HUES48 (cell line): ENCODE measurements around the gene AHDC1.
A peak's percentile ranks its signal among the peaks of the same experiment; 100 is the strongest.

ENCODE experiments used
- H3K27ac ChIP-seq: one replicate; pipeline ENCODE4 v1.7.0; 2013; ENCODE audit warnings: low read depth, low read length, inconsistent platforms
- H3K27me3 ChIP-seq: 2 replicates; pipeline ENCODE4 v1.6.1; 2013; ENCODE audit warnings: mild to moderate bottlenecking, low read length; ENCODE audit not compliant: control insufficient read depth, insufficient read depth
- H3K36me3 ChIP-seq: 2 replicates; pipeline ENCODE4 v1.6.1; 2013; ENCODE audit warnings: low read length; ENCODE audit not compliant: control insufficient read depth, insufficient read depth
- H3K4me1 ChIP-seq: 2 replicates; pipeline ENCODE4 v1.6.1; 2013; ENCODE audit warnings: mild to moderate bottlenecking, low read length; ENCODE audit not compliant: control insufficient read depth, insufficient read depth
- H3K4me3 ChIP-seq: 2 replicates; pipeline ENCODE4 v1.5.1; 2013; ENCODE audit warnings: mild to moderate bottlenecking, low read depth, low read length
- H3K9ac ChIP-seq: 2 replicates; pipeline ENCODE4 v1.6.1; 2013; ENCODE audit warnings: mild to moderate bottlenecking, low read depth, low read length, moderate library complexity
- H3K9me3 ChIP-seq: 2 replicates; pipeline ENCODE4 v1.6.1; 2013; ENCODE audit warnings: low read length; ENCODE audit not compliant: control insufficient read depth, insufficient read depth

AHDC1 gene

GRCh38 chr1:27515626-27516025 lies 88.3 kb downstream of the AHDC1 start:
- H3K9me3 ChIP-seq = no peaks in the 10 kb centered on the region
- no peak overlapping the region for H3K4me3 ChIP-seq
- no peaks in the 10 kb centered on the region for H3K36me3 ChIP-seq
- H3K4me1 ChIP-seq = peaks cover 12% of the 10 kb centered on the region; the same call in 1 of the 2 replicates
- no peak overlapping the region for H3K27ac ChIP-seq
- no peaks in the 10 kb centered on the region for H3K27me3 ChIP-seq
- H3K9ac ChIP-seq = no peak overlapping the region

GRCh38 chr1:27513958-27514357 lies 90.0 kb downstream of the AHDC1 start:
- peaks cover 7% of the 10 kb centered on the region; the same call in 1 of the 2 replicates for H3K4me1 ChIP-seq
- H3K4me3 ChIP-seq = no peak overlapping the region
- H3K27me3 ChIP-seq = no peaks in the 10 kb centered on the region
- no peaks in the 10 kb centered on the region for H3K9me3 ChIP-seq
- no peaks in the 10 kb centered on the region for H3K36me3 ChIP-seq
- H3K9ac ChIP-seq = no peak overlapping the region
- H3K27ac ChIP-seq = no peak overlapping the region

- H3K4me1 ChIP-seq = peaks cover 3% of the 10 kb centered on the region; the same call in 1 of the 2 replicates
These were observed 90.4 kb downstream of the AHDC1 start for GRCh38 chr1:27513528-27513927.

GRCh38 chr1:27509127-27510080 lies 94.5 kb downstream of the AHDC1 start:
- no peak overlapping the region for H3K27ac ChIP-seq
- H3K4me1 ChIP-seq = peaks cover 12% of the 10 kb centered on the region; the same call in 1 of the 2 replicates
- no peak overlapping the region for H3K9ac ChIP-seq
- no peaks in the 10 kb centered on the region for H3K9me3 ChIP-seq
- H3K4me3 ChIP-seq = no peak overlapping the region
- no peaks in the 10 kb centered on the region for H3K36me3 ChIP-seq
- H3K27me3 ChIP-seq = no peaks in the 10 kb centered on the region

More at GRCh38 chr1:27513528-27513927, 90.4 kb downstream of the AHDC1 start:
- no peaks in the 10 kb centered on the region for H3K27me3 ChIP-seq
- no peak overlapping the region for H3K4me3 ChIP-seq
- H3K9ac ChIP-seq = no peak overlapping the region
- H3K27ac ChIP-seq = no peak overlapping the region
- H3K36me3 ChIP-seq = no peaks in the 10 kb centered on the region
- H3K9me3 ChIP-seq = no peaks in the 10 kb centered on the region

- Histone ChIP-seq H3K27ac (no peak overlapping the region), H3K9ac (no peak overlapping the region), H3K27me3 (no peaks in the 10 kb centered on the region), H3K4me3 (no peak overlapping the region), H3K36me3 (no peaks in the 10 kb centered on the region), H3K4me1 (peaks cover 19% of the 10 kb centered on the region), H3K9me3 (no peaks in the 10 kb centered on the region)
These were observed 95.8 kb downstream of the AHDC1 start for GRCh38 chr1:27507960-27508665.

GRCh38 chr1:27506703-27507102 lies 97.2 kb downstream of the AHDC1 start:
- Histone ChIP-seq H3K27me3 (no peaks in the 10 kb centered on the region), H3K4me1 (peaks cover 19% of the 10 kb centered on the region), H3K27ac (no peak overlapping the region), H3K9ac (no peak overlapping the region), H3K9me3 (no peaks in the 10 kb centered on the region), H3K4me3 (no peak overlapping the region), H3K36me3 (no peaks in the 10 kb centered on the region)

- Histone ChIP-seq H3K27me3 (no peaks in the 10 kb centered on the region), H3K4me1 (peaks cover 19% of the 10 kb centered on the region), H3K9me3 (no peaks in the 10 kb centered on the region), H3K9ac (0 out of 2 replicates have a peak overlapping the region, but pooled peaks have one; percentile 44), H3K4me3 (no peak overlapping the region), H3K36me3 (no peaks in the 10 kb centered on the region), H3K27ac (peak overlapping the region; percentile 78)
These were observed 98.6 kb downstream of the AHDC1 start for GRCh38 chr1:27505420-27505680.

- no peaks in the 10 kb centered on the region for H3K27me3 ChIP-seq
- H3K36me3 ChIP-seq = no peaks in the 10 kb centered on the region
- H3K4me1 ChIP-seq = peaks cover 19% of the 10 kb centered on the region
- 0 out of 2 replicates have a peak overlapping the region, but pooled peaks have one; percentile 44 for H3K9ac ChIP-seq
- H3K27ac ChIP-seq = peak overlapping the region; percentile 78
- H3K9me3 ChIP-seq = no peaks in the 10 kb centered on the region
- no peak overlapping the region for H3K4me3 ChIP-seq
These were observed 99.1 kb downstream of the AHDC1 start for GRCh38 chr1:27504588-27505419.

GRCh38 chr1:27503844-27504587 lies 99.9 kb downstream of the AHDC1 start:
- Histone ChIP-seq H3K27ac (peak overlapping the region; percentile 78), H3K36me3 (no peaks in the 10 kb centered on the region), H3K9me3 (no peaks in the 10 kb centered on the region), H3K4me3 (no peak overlapping the region), H3K4me1 (peaks cover 19% of the 10 kb centered on the region), H3K9ac (no peak overlapping the region; the same call in 1 of the 2 replicates), H3K27me3 (no peaks in the 10 kb centered on the region)

GRCh38 chr1:27503033-27503432 lies 100.9 kb downstream of the AHDC1 start:
- Histone ChIP-seq H3K4me3 (no peak overlapping the region), H3K9ac (no peak overlapping the region), H3K9me3 (no peaks in the 10 kb centered on the region), H3K27me3 (no peaks in the 10 kb centered on the region), H3K36me3 (no peaks in the 10 kb centered on the region), H3K27ac (no peak overlapping the region), H3K4me1 (peaks cover 18% of the 10 kb centered on the region)
